NCI-H2196 treated with DMSO at 0.1 percent for 48 hours (cell line): ENCODE measurements around the gene TMEM176B.
"Not testable (repeated sequence)": the region's sequence is repeated elsewhere in the genome, so short reads cannot be mapped to it uniquely, and the experiment has no call there.

Experiments used
- DNase-seq: peaks from one replicate; lab custom pipeline; 2025; ENCODE audit not compliant: unreplicated experiment; lab: John Stamatoyannopoulos, UW

The TMEM176B gene

DNA sequence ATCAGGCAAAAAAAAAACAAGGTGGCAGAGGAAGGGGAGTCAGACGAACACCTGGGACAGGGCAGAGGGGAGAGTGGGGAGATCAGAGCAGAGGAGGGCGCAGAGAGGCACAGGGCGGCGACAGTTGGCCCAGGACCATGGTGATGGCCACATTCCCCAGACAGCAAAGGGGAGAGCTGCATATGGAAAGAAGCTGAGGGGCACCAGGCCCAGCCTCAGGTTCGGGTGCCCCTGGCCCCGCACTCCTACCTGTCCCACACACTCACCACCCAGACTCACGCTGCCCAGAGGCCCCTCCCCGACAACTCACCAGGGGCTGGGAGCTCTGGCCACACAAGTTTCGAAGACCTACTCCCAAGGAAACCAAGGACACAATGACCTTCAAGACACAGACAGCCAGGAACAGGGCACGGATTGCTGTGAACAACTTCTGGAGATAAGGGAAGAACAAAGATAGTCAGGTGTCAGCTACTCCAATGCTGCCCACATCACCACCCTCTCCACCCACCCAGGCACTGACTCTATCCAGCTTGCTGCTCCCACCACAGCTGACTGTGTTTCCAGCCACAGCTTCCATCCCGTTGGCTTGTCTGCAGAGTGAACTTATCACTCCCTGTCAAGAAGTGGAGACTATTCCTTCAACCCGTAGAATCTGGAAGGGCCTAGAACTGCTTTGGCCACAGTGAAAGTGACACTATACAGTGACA, 8.3 kb downstream of the TMEM176B start:
- DNase-seq = no peak

DNA sequence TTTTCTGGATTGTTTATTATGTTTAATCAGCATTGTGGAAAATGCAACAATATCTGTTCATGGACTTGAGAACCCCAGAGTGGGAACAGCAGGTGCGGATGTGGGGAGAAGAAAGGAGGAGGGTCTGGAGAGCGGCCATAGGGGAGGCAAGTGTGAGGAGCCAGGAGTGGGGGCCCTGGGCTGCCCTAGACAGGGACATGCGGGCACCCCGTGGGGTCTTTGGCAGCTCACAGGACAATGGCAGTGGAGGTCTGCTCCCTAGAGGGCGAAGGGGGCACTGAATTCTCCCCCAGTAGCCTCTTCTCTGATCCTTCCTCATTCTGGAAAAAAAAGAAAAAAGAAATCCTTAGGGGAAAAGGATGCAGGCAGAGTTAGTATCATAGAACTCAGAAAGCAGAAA, 8.9 kb downstream of the TMEM176B start:
- no peak for DNase-seq

DNA sequence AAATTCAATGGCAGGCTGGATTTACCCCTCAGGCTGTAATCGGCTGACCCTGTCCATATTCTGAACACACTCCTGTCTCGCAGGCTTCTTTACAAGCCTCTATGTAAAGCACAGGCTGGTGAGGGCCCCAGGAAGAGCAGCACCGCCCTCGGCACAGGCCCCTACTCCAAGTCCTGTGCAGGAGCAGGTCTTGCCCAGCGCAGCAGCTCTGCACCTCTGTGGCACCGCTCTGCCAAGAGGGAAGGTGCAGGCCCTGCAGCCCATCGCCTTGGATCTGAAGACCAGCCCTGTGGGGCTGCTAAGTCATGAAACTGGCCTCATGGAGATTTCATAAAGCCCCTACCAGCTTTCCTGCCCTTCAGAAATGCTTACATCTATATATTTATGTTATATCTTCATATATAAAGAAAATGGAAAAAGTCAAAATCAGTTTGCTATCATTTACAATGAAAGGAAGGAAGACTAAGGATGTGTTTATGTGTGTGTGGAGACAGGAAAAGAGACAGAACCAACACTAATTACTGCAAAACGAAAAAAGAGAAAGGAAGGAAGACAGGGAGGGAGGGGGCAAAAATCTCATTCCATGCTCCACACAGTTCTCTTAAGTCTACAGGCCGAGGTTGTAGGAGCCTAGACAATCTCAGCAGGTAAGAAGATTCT, 9.6 kb downstream of the TMEM176B start:
- DNase-seq = no peak

DNA sequence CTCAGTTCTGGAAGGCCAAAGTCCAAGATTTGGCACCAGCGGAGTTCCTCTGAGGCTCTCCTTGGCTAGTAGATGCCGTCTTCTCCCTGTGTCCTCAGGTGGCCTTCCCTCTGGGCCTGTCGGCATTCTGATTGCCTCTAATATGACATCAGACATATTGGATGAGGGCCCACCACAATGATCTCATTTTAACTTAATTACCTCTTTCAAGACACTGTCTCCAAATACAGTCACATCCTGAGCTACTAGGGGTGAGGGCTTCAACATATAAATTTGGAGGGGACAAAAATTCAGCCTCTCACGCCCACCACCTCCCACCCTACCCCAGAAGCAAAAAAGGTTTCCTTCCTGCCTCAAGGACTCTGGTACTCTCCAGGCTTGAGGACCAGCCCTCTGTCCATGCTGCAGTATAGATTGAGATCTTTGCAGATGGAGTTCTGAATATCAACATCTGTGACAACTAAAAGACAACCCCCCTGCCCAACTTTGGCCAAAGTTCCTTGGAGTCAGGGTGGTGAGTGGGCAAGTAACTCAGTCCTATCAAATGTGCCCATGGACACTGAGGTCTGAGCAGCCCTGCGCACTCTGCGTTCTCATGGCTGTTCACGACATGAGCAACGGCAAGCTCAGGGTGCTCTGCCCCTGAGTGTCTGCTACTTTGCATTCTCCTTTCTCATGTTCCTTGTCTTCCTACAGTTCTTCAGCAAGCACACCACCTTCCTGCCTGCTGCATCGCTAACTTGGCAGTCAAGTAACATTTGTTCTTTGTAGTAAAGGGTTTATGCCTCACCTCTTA, 11.5 kb downstream of the TMEM176B start:
- DNase-seq = no peak

DNA sequence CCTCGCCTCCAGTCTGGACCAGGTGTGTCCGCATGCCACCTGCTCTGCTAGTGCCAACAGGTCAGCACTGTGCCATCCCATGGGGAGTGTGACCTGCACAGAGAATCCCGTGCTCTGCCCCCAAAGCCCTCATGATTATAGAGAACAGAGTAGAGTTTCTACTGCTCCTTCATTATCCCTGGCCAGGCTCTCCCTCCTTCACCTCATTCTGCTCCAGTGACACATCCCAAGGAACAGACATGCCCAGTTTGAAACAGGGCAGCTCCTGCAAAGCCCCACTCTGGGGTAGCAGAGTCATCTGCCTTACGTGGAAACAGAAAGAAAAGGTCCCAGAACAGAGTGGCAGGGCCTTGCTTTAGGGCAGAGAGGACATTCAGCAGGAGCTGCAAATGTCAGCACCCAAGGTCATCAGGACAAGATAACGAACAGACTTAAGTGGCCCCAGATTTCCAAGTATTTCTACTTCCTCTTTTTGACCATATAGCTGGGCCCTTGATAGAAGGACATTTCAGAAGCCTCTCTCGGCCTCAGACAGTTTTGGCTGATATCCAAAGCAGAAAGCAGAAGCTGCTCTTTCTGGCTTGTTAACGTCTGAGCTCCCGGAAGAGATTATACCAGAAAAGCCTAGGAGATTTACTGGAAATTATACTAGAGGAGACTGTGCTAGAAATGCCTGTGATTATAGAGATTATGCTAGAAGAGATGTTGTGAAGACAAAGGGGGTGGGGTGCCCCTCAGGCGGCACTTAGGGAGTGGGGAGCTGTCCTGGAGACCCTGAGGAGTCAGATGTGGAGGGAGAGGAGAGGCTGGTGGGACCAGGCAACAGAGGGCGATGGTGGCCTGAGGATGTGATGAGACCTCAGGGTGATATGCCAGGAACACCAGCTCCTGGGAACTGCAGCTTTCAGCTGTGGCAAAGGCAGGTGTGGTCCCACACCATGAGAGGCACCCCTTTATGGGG, 12.6 kb downstream of the TMEM176B start:
- no peak for DNase-seq

DNA sequence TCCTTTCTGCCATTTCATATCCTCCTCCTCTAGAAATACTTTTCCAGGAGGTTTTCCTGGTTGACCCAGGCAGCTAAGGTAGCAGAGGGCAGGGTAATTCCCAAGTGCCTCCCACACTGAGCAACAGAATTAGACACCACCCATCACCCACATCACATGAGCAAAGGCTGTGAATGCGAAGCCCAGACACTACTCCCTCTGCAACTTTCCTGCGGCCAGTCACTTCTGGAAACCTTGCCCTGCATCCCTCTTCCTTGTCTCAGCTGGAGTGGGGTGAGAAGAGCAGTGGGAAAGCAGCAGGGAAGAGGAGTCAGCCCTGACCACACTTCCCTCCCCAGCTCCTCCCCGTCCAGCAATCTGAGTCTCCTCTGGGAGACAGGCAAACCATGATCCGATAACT, 15.2 kb downstream of the TMEM176B start:
- DNase-seq = no peak

DNA sequence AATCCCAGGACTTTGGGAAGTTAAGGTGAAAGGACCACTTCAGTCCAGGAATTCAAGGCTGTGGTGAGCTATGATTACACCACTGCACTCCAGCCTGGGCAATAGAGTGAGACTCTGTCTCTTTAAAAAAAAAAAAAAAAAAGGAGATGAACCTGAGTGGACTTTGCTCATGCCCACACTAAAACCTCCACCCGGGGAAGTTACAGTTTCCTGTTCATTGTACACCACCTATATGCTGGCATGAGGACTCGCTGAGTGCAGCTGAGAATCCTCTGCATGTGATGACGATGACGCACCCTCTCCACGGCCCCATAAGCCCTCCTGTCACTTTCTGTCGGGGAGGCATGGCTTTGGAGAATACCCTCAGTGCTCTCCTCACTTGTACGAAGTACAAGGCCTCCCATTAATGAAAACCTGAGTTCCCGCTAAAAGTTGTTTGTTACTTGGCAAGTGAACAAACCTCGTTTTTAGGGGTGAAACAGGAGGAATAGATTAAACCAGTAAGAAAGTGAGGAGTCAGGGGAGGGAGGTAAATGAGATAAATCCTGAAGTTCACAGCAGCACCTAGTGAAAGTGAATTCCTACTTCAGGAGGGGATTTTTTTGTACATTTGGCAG, 15.9 kb downstream of the TMEM176B start:
- no peak for DNase-seq

DNA sequence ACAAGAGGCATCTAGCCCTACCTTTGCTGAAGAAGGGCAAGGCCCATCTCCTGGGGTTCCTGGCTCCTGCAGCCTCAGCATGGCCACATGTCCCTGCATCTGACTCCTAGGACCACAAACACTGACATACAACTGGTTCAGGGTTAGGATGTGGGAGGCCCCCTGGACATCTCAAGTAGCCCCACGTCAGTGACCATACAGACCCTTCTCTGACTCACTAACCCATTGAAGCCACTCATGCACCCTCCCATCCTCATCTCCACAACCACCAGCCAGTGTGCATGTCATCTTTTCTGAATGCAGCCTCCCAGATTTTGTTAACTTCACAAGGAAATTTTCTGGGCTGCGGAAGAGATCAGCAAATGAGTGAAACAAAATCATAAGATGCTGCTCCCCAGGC, 18.2 kb downstream of the TMEM176B start:
- no peak for DNase-seq

DNA sequence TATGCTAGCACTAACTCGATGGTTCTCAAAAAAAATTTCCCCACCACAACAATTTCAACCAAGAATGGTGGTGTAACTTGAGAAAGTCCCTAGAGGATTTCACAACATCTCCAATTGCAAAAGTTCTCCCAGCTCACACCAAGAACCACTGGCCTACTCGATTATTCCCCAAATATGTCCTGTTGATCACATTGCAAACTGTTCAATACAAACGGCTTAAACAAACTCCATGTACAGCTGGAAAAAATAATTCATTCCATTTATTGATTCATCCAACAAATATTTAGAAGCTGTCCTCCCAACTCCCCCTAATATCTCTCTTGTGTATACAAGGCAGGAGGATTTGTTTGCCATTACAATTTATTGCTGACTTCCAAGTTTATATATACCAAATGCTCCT, 19.1 kb downstream of the TMEM176B start:
- no peak for DNase-seq

DNA sequence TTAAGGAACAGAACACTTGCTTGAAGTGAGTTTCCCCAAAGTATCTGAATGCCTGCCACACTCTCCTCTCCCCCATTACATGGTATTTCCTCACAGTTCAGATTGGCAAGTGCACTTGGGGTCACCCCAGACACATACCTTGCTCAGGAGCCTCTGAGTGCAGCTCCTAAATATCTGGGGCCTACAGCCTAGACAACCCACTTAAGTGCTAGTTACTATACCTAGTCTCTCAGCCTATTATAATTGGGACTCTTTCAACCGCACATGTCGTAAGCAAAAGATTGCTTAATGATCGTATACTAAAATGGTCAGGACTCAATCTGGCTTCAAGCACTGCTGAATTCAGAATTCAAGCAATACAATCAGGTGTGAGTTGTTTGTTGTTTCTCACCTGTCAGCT, 19.9 kb downstream of the TMEM176B start:
- no peak for DNase-seq

DNA sequence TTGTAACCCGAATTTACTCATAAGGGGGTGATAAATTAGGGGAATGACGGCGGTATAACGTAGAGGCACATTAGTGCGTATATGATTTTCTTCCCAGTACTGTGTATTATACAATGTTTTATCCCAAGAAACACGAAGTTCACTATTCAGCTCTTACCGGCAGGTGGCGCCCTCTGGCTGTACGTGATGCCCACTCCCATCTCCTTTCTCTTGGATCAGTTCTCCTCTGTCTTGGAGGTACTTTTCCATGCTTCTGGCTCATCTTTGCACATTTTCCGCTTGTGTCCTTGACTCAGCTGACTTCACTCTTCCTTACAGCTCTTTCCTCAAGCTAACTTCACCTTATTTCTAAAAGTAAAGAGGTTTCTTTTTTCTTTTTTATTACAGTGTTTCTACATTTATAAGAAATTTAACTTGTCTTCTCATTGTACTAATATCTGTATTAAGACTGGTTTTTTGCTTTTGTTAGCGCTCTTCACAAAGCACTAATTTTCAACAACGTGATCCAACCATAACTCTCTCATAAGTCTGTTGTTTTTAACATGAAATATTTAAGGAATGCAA, 21.3 kb downstream of the TMEM176B start:
- peak; percentile 55 for DNase-seq

DNA sequence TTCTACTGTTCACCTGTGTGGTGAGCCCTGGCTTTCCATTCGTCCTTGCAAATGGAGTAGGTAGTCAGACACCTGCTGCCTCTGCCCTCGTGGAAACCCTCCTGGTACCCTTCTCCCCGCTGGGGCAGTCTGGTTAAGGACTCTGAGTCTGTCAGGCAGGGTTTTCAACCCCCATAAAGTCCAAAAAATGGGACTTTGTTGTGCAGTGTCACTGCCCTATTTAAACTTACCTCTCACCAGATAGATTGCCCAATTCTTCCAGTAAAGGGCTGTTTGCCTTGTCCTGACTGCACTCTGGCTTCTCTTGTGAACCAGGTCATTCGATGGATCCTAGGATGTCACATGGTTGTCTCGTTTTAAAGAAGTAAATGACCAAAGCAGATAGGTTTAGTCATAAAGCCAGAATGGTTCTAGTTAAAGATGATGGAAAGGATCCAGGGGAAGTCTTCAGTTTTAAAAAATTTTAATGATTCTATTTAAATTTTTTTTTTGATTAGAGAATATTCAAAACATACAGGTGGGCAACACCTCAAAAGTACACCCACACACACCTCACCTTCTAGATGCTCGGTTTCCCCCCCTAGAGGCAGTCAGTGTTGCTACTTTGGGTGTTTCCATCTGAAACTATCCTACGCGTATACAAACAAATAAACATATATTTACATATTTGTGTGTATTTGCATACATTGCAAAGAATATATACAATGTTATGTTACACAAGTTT, 22.0 kb downstream of the TMEM176B start:
- no peak for DNase-seq

DNA sequence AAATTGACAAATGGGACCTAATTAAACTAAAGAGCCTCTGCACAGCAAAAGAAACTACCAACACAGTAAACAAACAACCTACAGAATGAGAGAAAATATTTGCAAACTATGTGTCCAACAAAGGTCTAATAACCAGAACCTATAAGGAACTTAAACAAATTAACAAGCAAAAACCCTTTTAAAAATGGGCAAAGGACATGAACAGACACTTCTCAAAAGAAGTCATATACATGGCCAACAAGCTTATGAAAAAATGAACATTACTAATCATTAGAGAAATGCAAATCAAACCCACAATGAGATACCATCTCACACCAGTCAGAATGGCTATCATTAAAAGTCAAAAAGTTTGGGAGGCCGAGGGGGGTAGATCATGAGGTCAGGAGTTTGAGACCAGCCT, 26.0 kb downstream of the TMEM176B start:
- not testable (repeated sequence) for DNase-seq

DNA sequence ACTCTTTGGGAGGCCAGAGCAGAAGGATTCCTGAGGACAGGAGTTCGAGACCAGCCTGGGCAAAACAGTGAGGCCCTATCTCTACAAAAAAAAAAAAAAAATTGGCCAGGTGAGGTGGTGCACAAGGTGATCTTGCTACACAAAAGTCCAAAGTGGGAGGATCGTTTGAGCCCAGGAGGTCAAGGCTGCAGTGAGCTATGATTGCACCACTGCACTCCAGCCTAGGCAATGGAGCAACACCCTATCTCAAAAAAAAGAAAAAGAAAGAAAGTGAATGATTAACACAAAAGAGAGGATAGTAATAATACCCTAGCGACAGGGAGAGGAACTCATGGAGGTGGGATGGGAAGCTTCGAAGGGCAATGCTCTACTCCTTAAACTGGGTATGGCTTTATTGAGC, 30.4 kb downstream of the TMEM176B start:
- DNase-seq = no peak

DNA sequence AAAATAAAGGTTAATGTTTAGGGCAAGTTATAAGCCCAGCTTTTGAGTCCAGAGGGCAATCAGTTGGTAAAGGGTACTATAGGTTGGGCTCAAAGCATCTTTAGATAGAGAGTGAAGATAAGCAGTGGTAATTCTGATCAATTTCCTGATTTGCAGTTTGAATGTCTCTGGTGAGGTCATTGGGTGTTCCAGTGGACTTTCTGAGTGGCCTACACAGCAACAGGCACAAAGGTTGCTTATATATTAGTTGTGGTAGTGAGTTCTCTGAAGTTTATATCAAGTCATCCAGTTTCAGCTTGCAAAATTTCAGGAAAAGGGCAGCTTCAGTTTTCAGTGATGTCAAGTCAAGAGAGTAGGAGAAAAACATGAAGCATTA, 33.8 kb downstream of the TMEM176B start:
- no peak for DNase-seq

DNA sequence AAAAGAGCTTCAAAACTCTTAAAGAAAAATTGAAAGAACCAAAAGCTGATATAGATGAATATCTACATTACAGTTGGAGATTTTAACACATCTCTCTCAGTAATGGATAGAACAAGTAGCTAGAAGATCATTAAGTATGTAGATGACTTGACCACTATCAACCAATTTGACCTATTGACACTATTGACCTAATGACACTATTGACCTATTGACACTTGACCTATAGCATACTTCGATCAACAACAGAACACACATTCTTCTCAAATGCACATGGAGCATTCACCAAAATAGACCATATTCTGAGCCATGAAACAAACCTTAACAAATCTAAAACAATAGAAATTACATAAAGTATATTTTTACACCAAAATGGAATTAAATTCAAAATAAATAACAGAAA, 40.7 kb downstream of the TMEM176B start:
- DNase-seq = no peak

DNA sequence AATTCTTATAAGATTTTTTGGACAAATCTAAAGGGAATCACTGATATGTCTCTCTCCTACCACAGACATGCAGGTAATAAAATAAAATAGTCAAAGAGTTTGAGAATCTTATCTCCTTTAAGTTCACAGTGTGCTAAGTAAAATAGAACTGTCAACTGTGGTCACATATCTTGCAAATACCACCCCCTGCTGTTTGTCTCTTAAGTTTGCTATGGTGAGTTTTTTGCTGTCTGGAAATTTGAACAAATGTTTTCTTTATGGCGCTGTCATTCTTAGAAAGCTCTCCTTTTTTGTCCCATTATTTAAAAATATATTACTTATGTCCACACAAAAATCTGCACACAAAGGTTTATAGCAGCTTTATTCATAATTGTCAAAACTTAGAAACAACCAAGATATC, 43.3 kb downstream of the TMEM176B start:
- DNase-seq = no peak

DNA sequence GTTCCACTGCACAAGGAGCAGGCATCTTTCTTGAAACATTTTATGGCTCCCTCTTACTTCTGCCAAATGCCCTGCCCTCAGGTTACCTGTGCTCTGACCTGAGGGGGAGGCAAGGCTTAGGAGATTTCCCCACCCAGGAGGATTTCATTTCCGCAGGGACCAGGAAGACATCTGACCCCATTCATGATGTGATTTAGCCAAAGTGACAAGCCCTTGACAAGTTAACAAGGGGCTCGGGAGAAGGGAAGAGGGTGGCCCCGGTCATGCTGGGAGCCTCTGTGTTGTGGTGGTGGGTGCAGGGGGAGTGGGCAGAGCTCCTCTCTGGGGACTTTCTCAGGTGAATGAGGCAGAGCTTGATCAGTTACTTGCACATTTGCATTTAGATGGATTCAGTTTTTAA, 44.0 kb downstream of the TMEM176B start:
- no peak for DNase-seq

DNA sequence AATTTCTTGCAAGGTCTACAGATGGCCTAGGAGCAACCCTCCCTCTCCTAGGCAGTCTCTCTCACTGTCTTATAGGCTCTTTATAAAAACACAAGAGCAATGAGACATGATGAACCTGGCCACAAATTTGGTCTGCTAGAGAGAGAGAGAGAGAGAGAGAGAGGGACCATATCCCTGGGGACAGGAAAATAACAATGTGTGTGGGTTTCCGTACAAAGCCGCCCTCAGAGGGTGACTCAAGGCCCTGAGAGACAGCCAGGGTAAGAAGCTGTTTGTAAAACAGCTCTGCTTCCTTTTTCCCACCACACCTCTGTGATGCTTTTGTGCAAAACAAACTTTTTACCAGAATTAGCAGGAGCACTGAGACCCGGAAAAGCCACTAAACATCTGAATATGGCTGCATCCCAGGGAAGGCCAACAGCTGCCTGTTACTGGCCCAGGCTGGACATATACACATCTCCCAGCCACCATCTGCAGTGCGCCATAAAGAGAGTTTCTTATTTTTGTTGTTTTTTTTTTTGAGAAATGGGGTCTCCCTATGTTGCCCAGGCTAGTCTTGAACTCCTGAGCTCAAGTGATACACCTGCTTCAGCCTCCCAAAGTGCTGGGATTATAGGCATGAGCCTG, 44.6 kb downstream of the TMEM176B start:
- no peak for DNase-seq
